Endothelial cell of umbilical vein (primary cell): ENCODE results near the gene PRPF8.

Experiments used
- JUN ChIP-seq: IDR thresholded peaks from 2 replicates; pipeline ENCODE4 v1.6.1; 2011; ENCODE audit warnings: borderline replicate concordance, low read depth; ENCODE audit not compliant: insufficient read length, insufficient read depth
- MYC ChIP-seq: IDR thresholded peaks from one replicate; pipeline ENCODE4 v1.6.1; 2011; ENCODE audit warnings: mild to moderate bottlenecking, low read depth, low read length
- POLR2A ChIP-seq: IDR thresholded peaks from 2 replicates; pipeline ENCODE4 v1.6.1; 2012; ENCODE audit warnings: low read depth, mild to moderate bottlenecking, control low read depth, low read length
- TF ChIP-seq, protein P1 (sequence below): IDR thresholded peaks from 2 replicates; pipeline ENCODE4 v1.6.1; 2011; ENCODE audit not compliant: insufficient read depth, insufficient read length
- TF ChIP-seq, protein P2 (sequence below), 2 donors: IDR thresholded peaks; 1 replicate in 1 of 2; 2 replicates in 1 of 2; pipeline ENCODE4 v1.5.1; 2011; ENCODE audit warnings: low read length in 2 of 2, mild to moderate bottlenecking in 2 of 2, moderate library complexity in 2 of 2, control low read depth in 1 of 2, inconsistent platforms in 1 of 2, low read depth in 1 of 2; ENCODE audit not compliant: insufficient read depth in 1 of 2; ENCODE audit errors: extremely low read depth in 1 of 2

DNA sequence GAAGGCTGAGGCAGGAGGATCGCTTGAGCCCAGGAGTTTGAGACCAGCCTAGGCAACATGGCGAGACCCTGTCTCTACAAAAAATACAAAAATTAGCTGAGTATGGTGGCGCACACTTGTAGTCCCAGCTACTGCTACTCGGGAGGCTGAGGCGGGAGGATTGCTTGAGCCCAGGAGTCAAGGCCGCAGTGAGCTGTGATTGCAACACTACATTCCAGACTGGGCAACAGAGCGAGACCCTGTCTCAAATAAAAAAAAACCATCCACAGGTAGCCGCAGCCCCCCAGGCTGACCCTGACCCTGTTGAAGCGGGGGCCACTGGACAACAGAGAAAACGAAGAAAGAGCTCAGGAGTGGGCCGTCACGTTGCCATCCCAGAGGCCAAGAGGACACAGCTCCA lies 60.0 kb downstream of the PRPF8 start:
- TF ChIP-seq, protein P1, sequence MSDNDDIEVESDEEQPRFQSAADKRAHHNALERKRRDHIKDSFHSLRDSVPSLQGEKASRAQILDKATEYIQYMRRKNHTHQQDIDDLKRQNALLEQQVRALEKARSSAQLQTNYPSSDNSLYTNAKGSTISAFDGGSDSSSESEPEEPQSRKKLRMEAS = no peak
- TF ChIP-seq MYC (no peak), POLR2A (no peak), JUN (no peak)
- TF ChIP-seq, protein P2, sequence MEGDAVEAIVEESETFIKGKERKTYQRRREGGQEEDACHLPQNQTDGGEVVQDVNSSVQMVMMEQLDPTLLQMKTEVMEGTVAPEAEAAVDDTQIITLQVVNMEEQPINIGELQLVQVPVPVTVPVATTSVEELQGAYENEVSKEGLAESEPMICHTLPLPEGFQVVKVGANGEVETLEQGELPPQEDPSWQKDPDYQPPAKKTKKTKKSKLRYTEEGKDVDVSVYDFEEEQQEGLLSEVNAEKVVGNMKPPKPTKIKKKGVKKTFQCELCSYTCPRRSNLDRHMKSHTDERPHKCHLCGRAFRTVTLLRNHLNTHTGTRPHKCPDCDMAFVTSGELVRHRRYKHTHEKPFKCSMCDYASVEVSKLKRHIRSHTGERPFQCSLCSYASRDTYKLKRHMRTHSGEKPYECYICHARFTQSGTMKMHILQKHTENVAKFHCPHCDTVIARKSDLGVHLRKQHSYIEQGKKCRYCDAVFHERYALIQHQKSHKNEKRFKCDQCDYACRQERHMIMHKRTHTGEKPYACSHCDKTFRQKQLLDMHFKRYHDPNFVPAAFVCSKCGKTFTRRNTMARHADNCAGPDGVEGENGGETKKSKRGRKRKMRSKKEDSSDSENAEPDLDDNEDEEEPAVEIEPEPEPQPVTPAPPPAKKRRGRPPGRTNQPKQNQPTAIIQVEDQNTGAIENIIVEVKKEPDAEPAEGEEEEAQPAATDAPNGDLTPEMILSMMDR (IDR thresholded peaks at IDR 0.05; ENCODE audit: extremely low read depth in 1 of 2, insufficient read depth in 1 of 2, low read depth in 1 of 2, low read length in 2 of 2) = no peak
